ENCODE data around the gene ADAM23. TPM values are rescaled to one million over a fixed set of nuclear protein-coding genes. Genes with fewer than 3 reads are reported as not detected.

Gene ADAM23
- total RNA-seq, 2 experiments from 2014 or later: 0.85 to 0.98 TPM

DNA sequence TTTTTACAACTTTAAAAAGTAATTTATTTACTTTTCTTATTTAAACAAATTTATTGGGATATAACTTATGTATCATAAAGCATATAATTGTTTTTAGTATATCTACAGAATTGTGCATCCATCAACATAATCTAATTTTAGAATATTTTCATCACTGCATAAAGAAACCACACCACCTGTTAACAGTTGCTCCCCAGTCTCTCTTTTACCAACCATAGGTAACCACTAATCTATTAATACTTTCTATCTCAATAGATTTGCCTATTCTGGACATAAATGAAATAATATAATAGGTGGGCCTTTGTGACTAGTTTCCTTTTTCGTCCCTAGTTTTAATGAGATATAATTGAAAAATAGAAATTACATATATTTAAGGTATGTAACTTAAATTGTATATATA is 90.6 kb downstream of the ADAM23 start:
- CTCF ChIA-PET: no interaction called here
- DNase-seq: no peak
- Mint-ChIP-seq H3K36me3 (ENCODE audit: low read depth) (no peaks in the 10 kb centered on the region), H3K4me1 (peaks cover 18% of the 10 kb centered on the region), H3K9me3 (no peaks in the 10 kb centered on the region), H3K27me3 (peaks cover 19% of the 10 kb centered on the region), H3K4me3 (no peak overlapping the region), H3K27ac (no peak overlapping the region)
- POLR2A ChIA-PET: no interaction called here

- Mint-ChIP-seq H3K27ac (no peak overlapping the region), H3K36me3 (ENCODE audit: low read depth) (no peaks in the 10 kb centered on the region), H3K4me1 (peaks cover 14% of the 10 kb centered on the region), H3K27me3 (peaks cover 17% of the 10 kb centered on the region), H3K4me3 (no peak overlapping the region), H3K9me3 (no peaks in the 10 kb centered on the region)
- CTCF ChIA-PET: no interaction called here
- POLR2A ChIA-PET: no interaction called here
- no peak for DNase-seq
These were observed 92.1 kb downstream of the ADAM23 start for GRCh38 chr2:206535260-206535986.

DNA sequence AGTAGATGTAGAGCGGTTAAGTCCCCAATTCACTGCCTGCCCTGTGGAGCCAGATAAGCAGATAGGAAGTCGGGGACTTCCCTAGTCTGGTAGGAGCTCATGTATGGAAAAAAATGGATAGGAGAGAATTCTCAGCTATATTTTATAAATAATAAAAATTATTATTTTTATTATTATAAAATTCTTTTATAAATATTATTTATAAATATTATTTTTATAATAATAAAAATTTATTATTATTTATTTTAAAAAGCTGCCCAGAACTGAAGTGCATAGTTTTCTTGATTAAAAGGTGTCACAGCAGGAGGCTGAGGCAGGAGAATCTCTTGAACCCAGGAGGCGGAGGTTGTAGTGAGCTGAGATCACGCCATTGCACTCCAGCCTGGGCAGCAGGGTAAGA is 97.4 kb downstream of the ADAM23 start:
- Mint-ChIP-seq H3K27ac (no peak overlapping the region), H3K9me3 (no peaks in the 10 kb centered on the region), H3K4me3 (no peak overlapping the region), H3K4me1 (peaks cover 13% of the 10 kb centered on the region), H3K36me3 (ENCODE audit: low read depth) (no peaks in the 10 kb centered on the region), H3K27me3 (peaks cover 7% of the 10 kb centered on the region)
- CTCF ChIA-PET: no interaction called here
- DNase-seq: no peak
- POLR2A ChIA-PET: no interaction called here

DNA sequence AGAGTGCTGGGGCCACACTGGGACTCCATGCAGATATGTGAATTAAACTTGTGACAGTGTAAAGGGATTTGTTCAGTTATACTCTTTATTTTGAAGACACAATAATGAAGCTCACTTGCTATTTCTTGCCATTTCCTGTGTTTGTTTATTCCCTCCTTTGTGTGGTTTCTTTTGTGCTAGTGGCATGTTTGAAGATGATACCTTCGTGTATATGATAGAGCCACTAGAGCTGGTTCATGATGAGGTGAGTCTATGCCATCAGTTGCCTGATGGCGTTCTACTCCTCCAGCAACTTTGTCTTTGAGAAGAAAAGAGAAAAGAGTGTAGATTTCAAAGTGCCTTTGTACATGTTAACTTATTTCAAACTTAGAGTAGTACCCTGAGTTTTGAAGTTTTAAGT is 99.7 kb downstream of the ADAM23 start:
- Mint-ChIP-seq H3K27ac (no peak overlapping the region), H3K9me3 (no peaks in the 10 kb centered on the region), H3K4me3 (no peak overlapping the region), H3K36me3 (ENCODE audit: low read depth) (no peaks in the 10 kb centered on the region), H3K27me3 (peaks cover 4% of the 10 kb centered on the region), H3K4me1 (peaks cover 9% of the 10 kb centered on the region)
- ChIA-PET POLR2A (no interaction called here), CTCF (interaction anchor here (1.1 kb wide), 1 partner anchor 12 kb away, joined by 4 read pairs; no protein-coding TSS in a partner anchor)
- DNase-seq: no peak

DNA sequence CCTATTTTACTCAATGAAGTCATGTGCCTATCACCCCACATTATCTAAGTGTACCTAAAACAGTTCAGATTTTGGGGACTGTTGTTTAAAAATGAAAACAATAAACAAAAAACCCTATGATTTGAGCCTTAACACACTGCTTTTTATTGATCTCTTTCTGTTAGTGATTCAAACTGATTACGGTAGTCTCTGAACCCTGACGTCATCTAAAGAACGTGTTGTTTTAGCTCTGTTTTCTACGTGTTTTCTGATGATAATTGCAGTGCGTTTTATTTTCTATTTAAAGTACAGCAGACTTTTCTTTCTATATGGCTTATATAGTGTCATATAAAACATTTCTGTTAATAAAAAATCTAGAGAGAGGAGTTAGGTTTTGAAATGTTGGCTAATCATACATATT is 105.1 kb downstream of the ADAM23 start:
- H3K36me3 Mint-ChIP-seq (ENCODE audit: low read depth): no peaks in the 10 kb centered on the region
- H3K27ac Mint-ChIP-seq: no peak overlapping the region
- H3K9me3 Mint-ChIP-seq: no peaks in the 10 kb centered on the region
- no peak overlapping the region for H3K4me3 Mint-ChIP-seq
- DNase-seq: no peak
- ChIA-PET CTCF (no interaction called here), POLR2A (no interaction called here)
- H3K27me3 Mint-ChIP-seq: no peaks in the 10 kb centered on the region
- no peaks in the 10 kb centered on the region for H3K4me1 Mint-ChIP-seq

DNA sequence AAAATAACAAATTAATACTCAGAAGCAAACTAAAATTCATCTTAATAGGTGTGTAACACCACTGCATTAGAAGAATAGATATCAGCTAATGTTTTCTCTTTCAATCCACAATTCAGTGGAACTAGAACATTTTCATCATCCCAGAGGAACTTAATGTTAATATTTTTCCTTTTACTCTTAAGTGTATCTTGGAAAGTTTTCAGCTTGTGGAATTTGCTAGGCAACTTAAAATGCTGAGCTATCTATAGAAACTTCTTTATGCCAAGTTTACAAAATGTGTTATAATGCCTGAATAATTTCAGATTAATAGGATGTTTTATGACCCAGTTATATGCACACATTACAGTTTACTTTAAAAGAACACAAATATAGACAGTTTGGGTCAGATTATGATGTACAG is 112.4 kb downstream of the ADAM23 start:
- Mint-ChIP-seq H3K27me3 (peaks cover 18% of the 10 kb centered on the region), H3K27ac (no peak overlapping the region), H3K4me1 (peaks cover 18% of the 10 kb centered on the region), H3K36me3 (ENCODE audit: low read depth) (no peaks in the 10 kb centered on the region), H3K4me3 (no peak overlapping the region), H3K9me3 (no peaks in the 10 kb centered on the region)
- ChIA-PET CTCF (interaction anchor here (1.0 to 1.1 kb wide), 2 partner anchors 13 to 55 kb away, joined by 4 read pairs; no protein-coding TSS in a partner anchor), POLR2A (no interaction called here)
- no peak for DNase-seq

DNA sequence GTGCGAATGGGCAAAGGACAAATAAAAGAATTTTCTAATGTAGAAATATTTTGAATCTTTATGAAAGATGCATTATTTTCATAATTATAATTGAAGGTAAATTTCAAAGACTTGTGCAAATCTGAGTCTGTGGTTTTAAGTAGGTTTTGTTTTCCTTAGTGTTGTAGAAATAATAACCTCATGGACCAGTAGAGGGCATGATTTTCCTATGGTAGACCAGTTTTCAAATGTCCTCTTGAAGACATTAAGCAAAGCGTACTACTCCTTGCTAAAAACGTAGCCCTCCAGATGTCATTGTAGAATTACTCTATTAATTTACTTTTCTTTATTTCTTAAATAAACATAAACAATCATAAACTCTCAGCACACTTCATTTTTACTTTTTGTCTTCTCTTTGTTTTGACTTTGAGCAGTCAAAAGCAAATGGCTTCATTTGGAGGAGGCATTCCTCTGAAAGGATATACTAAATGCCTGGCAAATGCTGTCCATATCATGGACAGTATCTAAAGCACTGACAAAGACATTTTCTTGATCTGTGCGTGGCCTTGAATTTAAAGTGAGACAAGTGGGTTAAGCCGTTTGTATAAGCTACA is 113.1 kb downstream of the ADAM23 start:
- Mint-ChIP-seq H3K36me3 (ENCODE audit: low read depth) (no peaks in the 10 kb centered on the region), H3K4me1 (peaks cover 18% of the 10 kb centered on the region), H3K9me3 (no peaks in the 10 kb centered on the region), H3K27ac (no peak overlapping the region), H3K4me3 (no peak overlapping the region), H3K27me3 (peaks cover 20% of the 10 kb centered on the region)
- CTCF ChIA-PET: interaction anchor here (0.7 to 1.1 kb wide), 3 partner anchors 9 to 917 kb away, joined by 3 to 5 read pairs (median 4); no protein-coding TSS in a partner anchor
- DNase-seq: no peak
- POLR2A ChIA-PET: no interaction called here

DNA sequence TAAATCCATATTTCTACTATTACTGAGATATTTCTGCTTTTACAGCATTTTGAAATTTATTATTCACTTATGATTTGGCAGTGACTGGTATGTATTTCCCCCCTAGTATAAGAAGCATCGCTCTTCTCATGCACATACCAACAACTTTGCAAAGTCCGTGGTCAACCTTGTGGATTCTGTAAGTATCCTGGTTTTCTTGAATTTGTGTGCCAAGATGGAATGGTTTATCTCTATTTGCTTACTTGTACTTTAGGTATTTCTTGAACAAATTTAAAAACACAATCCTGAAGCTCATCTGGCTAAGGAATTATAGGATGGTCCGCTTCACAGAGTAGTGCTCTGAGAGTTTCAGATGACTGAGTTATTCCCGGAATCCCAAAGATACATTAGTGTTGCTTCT is 114.0 kb downstream of the ADAM23 start:
- CTCF ChIA-PET: interaction anchor here (0.6 to 1.1 kb wide), 3 partner anchors 10 to 916 kb away, joined by 3 to 5 read pairs (median 3); no protein-coding TSS in a partner anchor
- Mint-ChIP-seq H3K36me3 (ENCODE audit: low read depth) (no peaks in the 10 kb centered on the region), H3K27me3 (peaks cover 20% of the 10 kb centered on the region), H3K4me1 (peaks cover 18% of the 10 kb centered on the region), H3K4me3 (no peak overlapping the region), H3K9me3 (no peaks in the 10 kb centered on the region), H3K27ac (no peak overlapping the region)
- POLR2A ChIA-PET: no interaction called here
- no peak for DNase-seq

DNA sequence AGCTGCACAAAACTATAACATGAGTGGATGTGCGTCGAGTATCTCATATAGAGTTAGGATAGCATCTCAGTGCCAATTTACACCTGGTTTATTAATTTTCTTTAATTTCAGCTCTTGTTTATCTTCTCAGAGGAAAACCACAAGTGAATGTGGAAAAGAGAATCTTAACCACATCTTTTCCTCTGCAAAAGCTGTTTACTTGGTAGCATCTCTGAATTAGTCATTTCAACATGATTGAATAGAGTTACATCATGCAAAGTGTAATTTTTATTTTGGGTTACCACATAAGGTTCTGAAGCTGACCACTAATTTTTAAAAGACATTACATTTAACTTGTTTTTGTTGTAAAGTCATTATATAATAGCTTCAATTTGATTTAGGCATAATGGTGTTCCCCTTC is 115.2 kb downstream of the ADAM23 start:
- Mint-ChIP-seq H3K27ac (no peak overlapping the region), H3K4me3 (no peak overlapping the region), H3K4me1 (peaks cover 18% of the 10 kb centered on the region), H3K27me3 (peaks cover 22% of the 10 kb centered on the region), H3K36me3 (ENCODE audit: low read depth) (no peaks in the 10 kb centered on the region), H3K9me3 (no peaks in the 10 kb centered on the region)
- CTCF ChIA-PET: interaction anchor here (0.7 to 1.8 kb wide), 6 partner anchors 11 to 166 kb away, joined by 3 to 8 read pairs (median 4); no protein-coding TSS in a partner anchor
- POLR2A ChIA-PET: interaction anchor here (1.0 kb wide), 1 partner anchor 12 kb away, joined by 3 read pairs; no protein-coding TSS in a partner anchor
- DNase-seq: no peak

GRCh38 chr2:206561962-206562361 is 118.6 kb downstream of the ADAM23 start:
- no peaks in the 10 kb centered on the region for H3K9me3 Mint-ChIP-seq
- ChIA-PET POLR2A (no interaction called here), CTCF (no interaction called here)
- H3K36me3 Mint-ChIP-seq (ENCODE audit: low read depth): no peaks in the 10 kb centered on the region
- no peak for DNase-seq
- H3K27ac Mint-ChIP-seq: no peak overlapping the region
- H3K4me3 Mint-ChIP-seq: no peak overlapping the region
- H3K4me1 Mint-ChIP-seq: peaks cover 18% of the 10 kb centered on the region
- H3K27me3 Mint-ChIP-seq: peaks cover 15% of the 10 kb centered on the region

DNA sequence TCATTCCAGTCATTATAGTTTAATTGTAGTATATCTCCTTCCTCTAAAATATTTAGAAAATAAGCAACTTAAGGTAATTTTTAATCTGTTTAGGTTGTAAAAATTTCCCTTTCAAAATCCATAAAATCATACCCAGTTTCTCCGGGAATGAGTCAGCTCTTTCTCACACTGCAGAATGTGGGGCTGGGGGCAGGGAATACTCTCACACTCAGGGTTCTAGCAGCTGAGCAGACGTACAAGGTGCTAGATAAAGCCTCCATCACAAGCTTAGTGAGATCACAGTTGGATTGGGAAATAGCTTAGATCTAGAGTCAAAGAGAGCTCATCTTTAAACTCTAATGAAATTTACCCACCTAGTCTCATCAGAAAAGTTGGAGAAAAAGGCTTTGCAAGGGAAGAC is 119.0 kb downstream of the ADAM23 start:
- H3K4me3 Mint-ChIP-seq: no peak overlapping the region
- no peaks in the 10 kb centered on the region for H3K36me3 Mint-ChIP-seq (ENCODE audit: low read depth)
- ChIA-PET CTCF (no interaction called here), POLR2A (no interaction called here)
- DNase-seq: no peak
- H3K27ac Mint-ChIP-seq: no peak overlapping the region
- peaks cover 18% of the 10 kb centered on the region for H3K4me1 Mint-ChIP-seq
- H3K27me3 Mint-ChIP-seq: peaks cover 13% of the 10 kb centered on the region
- H3K9me3 Mint-ChIP-seq: no peaks in the 10 kb centered on the region

DNA sequence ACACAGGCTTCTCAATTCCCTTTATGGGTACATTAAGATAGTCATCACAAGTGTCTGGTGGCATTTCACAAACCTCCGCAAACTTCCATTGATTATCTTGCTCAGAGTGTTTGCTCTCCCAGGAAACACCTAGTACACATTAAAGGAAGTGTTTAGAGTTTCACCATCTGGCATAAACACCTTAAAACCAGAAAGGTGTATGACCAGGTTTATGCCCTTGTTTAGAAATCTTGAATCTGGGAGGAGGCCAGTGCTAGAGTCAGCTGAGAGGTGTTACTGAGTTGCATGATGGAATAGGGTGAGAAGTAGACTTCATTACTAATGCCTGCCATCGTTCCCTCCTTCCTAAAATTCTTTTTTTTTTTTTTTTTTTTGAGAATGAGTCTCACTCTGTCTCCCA is 120.0 kb downstream of the ADAM23 start:
- no peak for DNase-seq
- peaks cover 15% of the 10 kb centered on the region for H3K4me1 Mint-ChIP-seq
- ChIA-PET CTCF (no interaction called here), POLR2A (no interaction called here)
- no peak overlapping the region for H3K27ac Mint-ChIP-seq
- H3K4me3 Mint-ChIP-seq: no peak overlapping the region
- H3K36me3 Mint-ChIP-seq (ENCODE audit: low read depth): no peaks in the 10 kb centered on the region
- H3K9me3 Mint-ChIP-seq: no peaks in the 10 kb centered on the region
- peaks cover 10% of the 10 kb centered on the region for H3K27me3 Mint-ChIP-seq

- Mint-ChIP-seq H3K4me1 (no peaks in the 10 kb centered on the region), H3K9me3 (no peaks in the 10 kb centered on the region), H3K4me3 (no peak overlapping the region), H3K27ac (no peak overlapping the region), H3K36me3 (ENCODE audit: low read depth) (no peaks in the 10 kb centered on the region), H3K27me3 (peaks cover 4% of the 10 kb centered on the region)
- CTCF ChIA-PET: no interaction called here
- no peak for DNase-seq
- POLR2A ChIA-PET: no interaction called here
These were observed 122.3 kb downstream of the ADAM23 start for GRCh38 chr2:206565666-206566065.

DNA sequence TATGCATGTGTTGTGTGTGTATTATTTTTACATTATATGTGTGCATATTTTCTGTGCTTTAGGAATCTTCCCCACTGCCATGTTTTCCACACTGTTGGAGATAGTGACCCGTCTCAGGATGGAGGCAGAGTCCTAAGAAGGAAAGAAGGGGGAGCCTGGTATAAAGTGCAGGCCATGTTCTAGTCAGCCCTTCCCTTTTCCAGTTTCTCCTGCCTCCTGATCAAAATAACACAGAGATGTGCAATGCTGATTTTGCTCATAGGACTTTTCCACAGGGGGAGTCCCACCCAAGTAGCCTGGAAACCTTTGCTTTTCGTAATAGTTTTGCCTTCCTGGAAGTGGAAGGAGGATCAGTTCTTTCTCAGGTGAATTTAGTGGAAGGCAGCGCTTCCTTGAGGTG is 126.1 kb downstream of the ADAM23 start:
- no peak for DNase-seq
- Mint-ChIP-seq H3K27ac (no peak overlapping the region), H3K27me3 (no peaks in the 10 kb centered on the region), H3K9me3 (no peaks in the 10 kb centered on the region), H3K4me1 (no peaks in the 10 kb centered on the region), H3K4me3 (no peak overlapping the region), H3K36me3 (ENCODE audit: low read depth) (no peaks in the 10 kb centered on the region)
- ChIA-PET CTCF (no interaction called here), POLR2A (no interaction called here)
